Neural cell (in vitro differentiated cells): ENCODE measurements around the gene KIR2DL3.

ENCODE experiments used
- CTCF ChIP-seq: fragments of 450-650 bp; IDR thresholded peaks from 2 replicates; pipeline ENCODE4 v1.5.1; 2014; ENCODE audit warnings: antibody characterized with exemption, mild to moderate bottlenecking, moderate library complexity; ENCODE audit not compliant: poor library complexity, severe bottlenecking
- EP300 ChIP-seq: fragments of 450-650 bp; conservative IDR thresholded peaks from 2 replicates; pipeline ENCODE4 v1.6.1; 2014; ENCODE audit warnings: antibody characterized with exemption, mild to moderate bottlenecking, moderate library complexity; ENCODE audit not compliant: poor library complexity, severe bottlenecking
- MXI1 ChIP-seq: fragments of 450-650 bp; conservative IDR thresholded peaks from 2 replicates; pipeline ENCODE4 v1.6.1; 2014; ENCODE audit warnings: antibody characterized with exemption, mild to moderate bottlenecking; ENCODE audit not compliant: poor library complexity, severe bottlenecking
- POLR2AphosphoS5 ChIP-seq: IDR thresholded peaks from 2 replicates; pipeline ENCODE4 v1.6.1; 2012

DNA sequence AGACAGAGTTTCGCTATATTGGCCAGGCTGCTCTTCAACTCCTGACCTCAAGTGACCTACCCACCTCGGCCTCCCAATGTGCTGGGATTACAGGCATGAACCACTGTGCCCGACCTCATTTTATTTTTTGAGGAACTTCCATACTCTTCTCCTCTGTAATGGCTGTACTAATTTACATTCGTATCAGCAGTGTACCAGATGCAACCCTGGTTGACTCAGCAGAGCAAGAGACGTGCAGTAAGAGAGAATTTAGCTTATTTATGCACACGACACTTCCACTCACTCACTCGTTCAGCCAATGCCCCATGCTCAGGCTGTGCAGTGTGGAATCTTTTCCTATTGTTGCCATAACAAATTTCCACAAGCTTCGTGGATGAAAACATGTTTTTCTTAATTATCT lies 7.1 kb upstream of the KIR2DL3 start:
- TF ChIP-seq CTCF: no peak
- TF ChIP-seq EP300: no peak
- TF ChIP-seq MXI1: no peak
- no peak for TF ChIP-seq POLR2AphosphoS5
